ENCODE data around the gene LDAH. TPM values are rescaled to one million over a fixed set of nuclear protein-coding genes. Genes with fewer than 3 reads are reported as not detected.

The LDAH gene
- total RNA-seq, 1 donor from 2014 or later: 18.3 TPM

GRCh38 chr2:20693317-20693716, 129.6 kb downstream of the LDAH start:
- DNase-seq (ENCODE audit: low spot score) (no peak), ATAC-seq (no peak)
- intact Hi-C loops (cut with DNase I): no loop called here

DNA sequence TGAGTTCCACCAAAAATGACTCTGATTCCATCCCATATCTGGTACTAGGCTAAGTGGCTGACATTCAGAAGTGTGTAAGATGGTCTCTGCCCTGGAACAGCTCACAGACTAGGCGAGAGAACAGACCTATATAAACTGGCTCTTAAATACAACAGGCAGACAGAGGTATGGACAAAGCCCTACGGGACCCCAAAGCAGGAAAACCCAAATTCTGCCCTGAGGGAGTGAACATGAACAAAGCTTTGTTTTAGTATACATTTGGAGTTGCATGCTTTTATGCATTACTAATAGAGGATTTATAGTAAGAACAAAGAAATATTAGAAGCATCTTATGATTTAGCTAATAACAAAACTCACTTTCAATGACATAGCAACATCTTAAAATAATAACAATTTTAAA, 130.8 kb downstream of the LDAH start:
- ATAC-seq (no peak), DNase-seq (ENCODE audit: low spot score) (no peak)
- intact Hi-C loops (cut with DNase I): no loop called here

GRCh38 chr2:20691076-20691734, 131.7 kb downstream of the LDAH start:
- intact Hi-C loops (cut with DNase I): no loop called here
- ATAC-seq (no peak), DNase-seq (ENCODE audit: low spot score) (no peak)

DNA sequence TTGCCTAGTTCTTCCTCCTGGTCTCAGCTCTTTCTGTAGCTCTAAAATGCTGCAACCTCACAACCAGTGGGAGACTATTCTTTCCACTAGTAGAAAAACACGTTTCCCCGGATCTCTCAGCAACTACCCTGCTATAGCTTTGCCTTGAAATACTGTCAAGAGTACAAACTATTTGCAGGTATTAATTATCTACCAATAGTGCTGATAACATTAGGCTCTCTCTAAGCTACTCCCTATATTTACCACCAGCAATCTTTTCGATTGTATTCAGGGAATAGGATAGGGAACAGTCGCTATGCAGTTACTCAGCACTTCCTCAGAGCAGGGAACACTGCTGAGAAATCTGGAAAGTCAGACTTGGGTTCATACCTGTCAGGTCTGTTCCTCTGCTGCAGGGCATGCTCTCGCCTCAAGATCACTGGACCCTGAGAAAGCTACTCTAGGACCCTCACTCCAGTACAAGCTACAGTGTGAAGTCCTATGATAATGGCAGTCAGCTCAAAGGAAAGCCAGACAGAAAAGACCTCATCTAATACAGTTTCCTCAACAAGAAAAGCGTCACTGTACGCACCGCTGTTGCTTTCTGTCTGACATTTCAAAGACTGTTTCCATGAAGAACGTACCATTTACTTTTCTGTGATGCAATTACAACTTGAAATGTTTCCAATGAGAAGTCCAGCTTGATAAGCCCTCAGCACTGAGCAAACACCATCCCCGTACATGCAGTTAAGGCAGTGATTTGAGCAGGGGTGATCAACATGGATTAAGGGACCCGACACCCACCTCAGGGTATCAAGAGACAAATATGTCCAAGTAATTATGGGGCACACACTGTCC, 133.3 kb downstream of the LDAH start:
- intact Hi-C loops (cut with DNase I): loop anchor here (5.0 kb wide), 1 partner anchor 58 kb away; no protein-coding TSS in a partner anchor
- DNase-seq (ENCODE audit: low spot score): no peak
- no peak for ATAC-seq

DNA sequence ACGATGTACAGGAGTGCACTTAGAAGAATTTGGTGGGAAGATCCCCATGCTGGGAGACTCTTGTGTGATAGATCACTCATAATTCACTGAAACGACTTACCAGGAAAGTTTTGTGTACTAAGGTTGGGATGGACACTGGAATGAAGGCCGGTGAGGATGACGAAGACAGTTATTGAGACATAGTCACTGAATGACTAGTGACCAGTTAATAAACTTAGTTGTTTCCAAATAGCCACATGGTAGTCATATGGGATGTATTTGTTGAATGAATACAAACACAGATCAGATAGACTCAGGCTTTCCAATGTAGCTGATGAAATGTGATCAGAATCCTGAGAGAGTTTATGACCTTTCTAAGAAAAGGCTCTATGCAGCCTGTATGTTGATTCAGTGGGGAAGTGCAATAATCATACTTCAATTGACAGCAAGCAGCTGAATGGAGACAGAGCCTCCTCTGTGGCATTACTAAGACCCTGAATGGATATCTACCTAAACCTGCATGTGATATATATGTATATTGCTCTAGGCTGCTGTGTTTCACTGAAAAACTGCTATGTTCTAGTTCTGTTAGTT, 135.6 kb downstream of the LDAH start:
- intact Hi-C loops (cut with DNase I): loop anchor here (5.0 kb wide), 1 partner anchor 60 kb away; no protein-coding TSS in a partner anchor
- DNase-seq (ENCODE audit: low spot score) (no peak), ATAC-seq (no peak)

- intact Hi-C loops (cut with DNase I): loop anchor here (5.0 kb wide), 1 partner anchor 63 kb away; no protein-coding TSS in a partner anchor
- DNase-seq (ENCODE audit: low spot score) (no peak), ATAC-seq (no peak)
These were observed 138.3 kb downstream of the LDAH start for GRCh38 chr2:20684581-20685063.

DNA sequence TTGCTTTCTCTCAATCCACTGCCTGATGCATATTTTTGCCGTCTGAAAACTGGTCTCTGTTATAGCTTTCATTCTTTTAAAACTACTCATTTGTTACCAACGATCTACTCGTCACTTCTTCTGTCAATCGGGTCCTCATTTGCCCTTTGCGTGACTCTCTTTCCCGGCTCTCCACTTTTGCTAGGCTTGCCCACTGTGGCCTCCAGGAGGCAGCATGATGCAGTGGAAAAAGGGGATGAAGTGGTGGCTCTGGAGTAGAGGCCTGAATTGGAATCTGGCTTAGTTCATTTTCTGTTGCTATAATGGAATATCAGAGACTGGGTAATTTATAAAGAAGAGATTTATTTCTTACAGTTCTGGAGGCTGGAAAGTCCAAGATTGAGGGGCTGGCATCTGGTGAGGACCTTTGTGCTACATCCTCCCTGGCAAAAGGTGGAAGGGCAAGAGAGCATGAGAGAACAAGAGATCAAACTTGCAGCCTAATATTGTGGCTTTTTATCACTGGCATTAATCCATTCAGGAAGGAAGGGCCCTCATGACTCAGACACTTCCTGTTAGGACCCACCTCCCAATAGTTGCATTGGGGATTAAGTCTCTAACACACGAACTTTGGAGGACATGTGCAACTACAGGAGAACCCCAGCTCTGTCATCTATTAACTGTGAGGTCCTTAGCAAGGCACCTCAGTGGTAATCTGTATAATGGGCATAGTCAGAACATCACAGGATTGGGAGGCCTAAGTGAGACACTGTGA, 140.6 kb downstream of the LDAH start:
- no peak for DNase-seq (ENCODE audit: low spot score)
- intact Hi-C loops (cut with DNase I): no loop called here
- peak; percentile 35 for ATAC-seq

DNA sequence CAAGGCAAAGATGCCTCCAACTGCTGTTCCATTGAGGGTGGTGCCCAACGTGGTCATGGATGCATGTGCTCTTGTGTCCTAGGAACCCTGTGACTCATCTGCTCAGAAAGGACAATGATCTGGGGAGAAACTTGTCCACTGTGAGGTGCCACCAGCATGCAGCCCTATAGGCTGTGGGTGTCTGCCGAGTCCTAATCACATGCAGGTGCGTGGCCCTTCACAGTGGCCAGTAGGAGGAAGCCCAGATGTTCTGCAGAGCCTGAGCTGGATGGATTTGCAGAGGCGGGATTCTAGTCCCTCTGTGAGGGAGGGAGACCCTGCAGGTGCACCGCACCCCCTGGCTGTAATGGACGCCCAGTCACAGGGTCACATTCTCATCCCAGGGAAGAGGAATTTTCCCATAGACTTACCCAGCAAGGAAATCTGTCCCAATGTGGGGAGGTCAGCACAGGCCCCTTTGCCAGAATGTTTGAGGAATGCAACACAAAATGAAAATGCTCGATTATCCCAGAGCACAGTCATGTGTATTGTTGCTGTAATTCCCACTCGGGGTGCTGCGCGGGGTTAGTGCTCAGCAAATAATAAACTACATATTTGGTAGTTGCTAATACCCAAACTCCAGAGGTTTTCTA, 142.0 kb downstream of the LDAH start:
- intact Hi-C loops (cut with DNase I): no loop called here
- no peak for ATAC-seq
- no peak for DNase-seq (ENCODE audit: low spot score)

GRCh38 chr2:20678780-20679179, 144.1 kb downstream of the LDAH start:
- DNase-seq (ENCODE audit: low spot score) (no peak), ATAC-seq (no peak)
- intact Hi-C loops (cut with DNase I): no loop called here

GRCh38 chr2:20678086-20678395, 144.9 kb downstream of the LDAH start:
- intact Hi-C loops (cut with DNase I): no loop called here
- ATAC-seq (no peak), DNase-seq (ENCODE audit: low spot score) (no peak)

GRCh38 chr2:20677301-20678085, 145.4 kb downstream of the LDAH start:
- no peak for ATAC-seq
- intact Hi-C loops (cut with DNase I): no loop called here

DNA sequence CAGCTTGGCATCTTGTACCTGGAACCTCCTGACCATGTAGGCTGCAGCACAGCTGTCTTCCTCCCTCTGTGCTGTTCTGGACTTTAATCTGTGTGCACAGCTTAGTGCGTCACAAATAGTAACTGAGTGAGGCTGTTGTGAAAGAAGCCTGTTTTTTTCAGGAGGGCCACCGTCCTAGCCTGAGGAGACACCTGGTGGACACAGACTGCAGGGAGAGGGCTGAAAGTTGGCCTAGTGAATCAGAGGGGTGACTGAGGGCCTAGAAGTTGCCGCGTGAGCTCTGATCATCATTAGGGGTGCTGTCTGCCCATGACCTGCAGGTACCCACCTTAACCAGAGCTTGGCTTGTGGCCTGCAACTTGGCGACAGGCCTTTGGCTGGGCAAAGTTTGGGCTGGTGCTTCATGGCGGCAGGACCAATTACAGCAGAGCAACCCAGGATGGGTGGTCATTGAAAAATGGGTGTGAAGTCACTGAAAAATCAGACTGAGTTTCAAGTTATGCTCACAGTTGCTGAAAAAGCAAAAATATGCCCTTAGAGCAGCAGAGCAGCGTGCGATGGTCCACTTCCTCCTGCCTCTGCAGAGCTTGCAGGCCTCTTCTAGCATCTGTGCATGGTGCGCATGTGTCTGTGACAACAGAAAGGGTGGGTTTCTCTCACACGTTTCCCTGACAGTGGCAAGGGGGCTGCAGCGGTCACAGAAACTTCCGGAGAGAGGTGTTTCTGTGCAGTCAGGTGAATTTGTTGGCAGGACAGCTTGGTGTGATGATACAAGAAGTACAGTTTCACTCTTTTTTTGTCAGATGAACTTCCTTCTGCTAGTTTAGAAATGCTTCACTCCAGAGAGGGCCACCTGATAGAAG, 146.3 kb downstream of the LDAH start:
- DNase-seq (ENCODE audit: low spot score) (no peak), ATAC-seq (no peak)
- intact Hi-C loops (cut with DNase I): no loop called here

More at GRCh38 chr2:20677301-20678085, 145.4 kb downstream of the LDAH start:
- no peak for DNase-seq (ENCODE audit: low spot score)

GRCh38 chr2:20675701-20676352, 147.1 kb downstream of the LDAH start:
- intact Hi-C loops (cut with DNase I): no loop called here
- no peak for DNase-seq (ENCODE audit: low spot score)
- ATAC-seq: peak; percentile 46

DNA sequence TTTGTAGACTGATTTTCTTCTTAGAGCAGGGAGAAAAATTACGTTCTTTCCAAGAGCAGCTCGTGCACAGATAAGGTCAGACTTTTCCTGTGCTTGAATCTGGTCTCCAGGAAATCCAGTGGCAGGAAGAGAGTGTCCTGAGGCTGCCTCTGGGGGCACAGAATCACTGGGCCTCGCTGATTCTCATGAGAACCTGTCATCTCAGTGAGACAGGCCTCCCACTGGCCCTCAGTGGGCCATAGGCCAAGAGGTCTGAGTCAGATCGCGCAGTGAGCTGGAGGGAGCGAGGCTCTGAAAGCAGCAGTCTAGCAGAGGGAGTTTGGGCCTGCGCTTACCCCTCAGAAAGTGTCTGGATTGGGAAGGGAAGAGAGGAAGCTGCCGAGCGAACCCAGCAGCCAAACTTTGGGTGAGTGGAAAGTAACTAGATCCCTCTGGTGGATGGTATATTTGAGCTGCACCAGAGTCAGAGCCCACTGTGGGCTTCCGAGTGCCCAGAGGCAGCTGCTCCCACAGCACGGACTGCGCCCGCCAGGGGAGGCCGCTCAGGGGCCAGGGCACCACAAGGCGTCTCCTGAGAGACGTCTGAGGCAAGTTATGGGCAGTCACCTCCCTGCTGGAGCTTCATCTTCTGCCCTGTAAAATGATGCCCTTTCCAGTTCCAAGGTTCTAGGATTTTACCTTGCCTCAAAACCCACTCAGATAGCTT, 147.8 kb downstream of the LDAH start:
- ATAC-seq: no peak
- no peak for DNase-seq (ENCODE audit: low spot score)
- intact Hi-C loops (cut with DNase I): no loop called here

DNA sequence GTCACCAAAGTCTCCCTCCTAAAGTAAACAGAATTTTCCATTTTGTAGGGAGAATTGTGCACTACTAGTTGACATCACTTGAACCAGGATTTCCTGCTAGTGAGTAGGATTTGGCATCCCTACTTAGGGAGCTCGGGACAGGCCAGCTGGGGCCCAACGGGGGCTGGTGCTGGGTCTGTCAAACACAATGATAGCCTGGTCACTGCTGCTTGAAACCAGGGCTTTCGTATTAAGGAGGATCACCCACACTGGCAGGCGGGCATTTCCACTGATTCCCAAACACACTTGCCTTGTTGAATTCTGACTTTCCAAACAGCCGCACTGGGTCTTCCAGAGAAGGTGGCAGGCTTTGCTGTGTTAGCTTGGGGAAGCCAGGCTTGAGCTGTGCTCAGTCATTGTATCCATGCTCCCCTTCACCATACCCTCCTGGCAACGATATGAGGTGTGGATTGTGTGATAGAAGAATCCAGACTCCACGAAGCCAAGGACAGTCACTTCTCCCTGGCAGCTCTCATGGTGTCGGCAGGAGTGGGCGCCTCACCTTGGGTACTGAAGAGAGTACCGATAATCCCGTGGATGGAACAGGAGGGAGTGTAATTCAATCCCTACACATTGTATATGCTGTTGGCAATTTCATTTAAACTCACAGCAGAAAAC, 148.5 kb downstream of the LDAH start:
- DNase-seq (ENCODE audit: low spot score): no peak
- no peak for ATAC-seq
- intact Hi-C loops (cut with DNase I): no loop called here
